ENCODE data around the gene STAP1.

The STAP1 gene

DNA sequence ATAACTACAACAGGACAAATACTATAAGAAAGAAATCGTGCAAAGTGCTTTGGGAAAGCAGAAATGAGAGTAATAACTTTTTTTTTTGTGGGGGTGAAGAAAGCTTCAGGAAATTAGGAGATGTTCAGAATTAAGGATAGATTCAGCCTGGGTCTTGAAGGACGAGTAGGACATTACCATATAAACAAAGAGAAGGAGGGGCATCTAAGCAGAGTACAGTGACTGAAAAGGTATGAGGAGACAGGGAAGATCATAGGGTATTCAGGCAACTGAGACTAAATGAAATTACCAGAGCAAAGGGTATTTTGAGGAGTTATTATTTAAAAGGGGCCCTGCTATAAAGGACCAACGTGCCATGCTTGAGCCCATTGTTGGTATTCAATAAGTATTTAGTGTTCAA is 3.1 kb upstream of the STAP1 start:
- no peak overlapping the region for H3K4me3 ChIP-seq (ENCODE audit: low read length in 2 of 2)
- H3K27me3 ChIP-seq (ENCODE audit: control insufficient read depth in 1 of 2, insufficient read depth in 2 of 2, low read length in 2 of 2) = no peaks in the 10 kb centered on the region
- H3K4me1 ChIP-seq (ENCODE audit: control insufficient read depth, insufficient read depth, low read length) = no peaks in the 10 kb centered on the region
- no peak overlapping the region for H3K27ac ChIP-seq (ENCODE audit: low read length)
- no peaks in the 10 kb centered on the region for H3K36me3 ChIP-seq (ENCODE audit: control insufficient read depth in 2 of 2, insufficient read depth in 2 of 2, low read length in 2 of 2)
- H3K9me3 ChIP-seq (ENCODE audit: control insufficient read depth in 2 of 2, low read length in 2 of 2) = no peaks in the 10 kb centered on the region
- no peak overlapping the region for H3K9ac ChIP-seq (ENCODE audit: low read length in 2 of 2)

DNA sequence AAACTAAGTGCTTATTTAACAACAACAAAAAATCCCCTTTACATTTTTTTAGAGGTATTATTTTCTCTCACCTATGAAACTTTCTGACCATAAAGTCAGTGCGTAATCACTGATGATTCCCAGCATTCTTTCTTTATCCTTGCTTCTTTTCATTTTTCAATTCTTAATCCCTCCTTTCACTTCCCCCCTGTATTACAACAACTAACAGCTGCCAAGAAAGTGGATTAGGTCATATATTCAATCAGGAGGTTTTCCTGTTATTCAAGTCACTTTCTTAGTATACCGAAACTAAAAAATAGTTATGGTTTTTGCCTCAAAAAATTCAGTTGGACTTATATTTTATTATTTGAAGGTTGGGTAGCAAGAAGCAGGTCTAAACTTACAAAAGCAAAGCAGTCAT is 2.1 kb upstream of the STAP1 start:
- H3K9me3 ChIP-seq (ENCODE audit: control insufficient read depth in 2 of 2, low read length in 2 of 2) = no peaks in the 10 kb centered on the region
- H3K4me3 ChIP-seq (ENCODE audit: low read length in 2 of 2) = no peak overlapping the region
- H3K9ac ChIP-seq (ENCODE audit: low read length in 2 of 2) = no peak overlapping the region
- no peak overlapping the region for H3K27ac ChIP-seq (ENCODE audit: low read length)
- no peaks in the 10 kb centered on the region for H3K36me3 ChIP-seq (ENCODE audit: control insufficient read depth in 2 of 2, insufficient read depth in 2 of 2, low read length in 2 of 2)
- H3K4me1 ChIP-seq (ENCODE audit: control insufficient read depth, insufficient read depth, low read length) = no peaks in the 10 kb centered on the region
- no peaks in the 10 kb centered on the region for H3K27me3 ChIP-seq (ENCODE audit: control insufficient read depth in 1 of 2, insufficient read depth in 2 of 2, low read length in 2 of 2)

DNA sequence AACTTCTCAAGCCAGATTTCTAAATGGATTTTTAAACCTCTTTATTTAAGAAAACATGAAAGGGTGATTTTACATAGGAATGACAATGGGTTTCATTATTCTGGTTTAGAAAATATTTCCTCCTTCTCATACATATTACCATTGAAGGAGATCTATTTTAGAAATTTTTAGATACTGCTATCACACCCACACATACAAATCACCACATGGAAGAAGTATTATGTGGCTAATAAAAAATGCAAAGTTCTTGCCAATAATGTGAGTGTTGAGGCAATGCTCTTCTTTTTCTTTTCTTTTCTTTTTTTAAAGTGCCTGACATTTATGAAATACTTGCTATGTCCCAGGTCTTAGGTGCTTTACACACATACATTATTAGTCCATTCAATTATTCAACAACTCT is 6.8 kb downstream of the STAP1 start:
- H3K36me3 ChIP-seq (ENCODE audit: control insufficient read depth in 2 of 2, insufficient read depth in 2 of 2, low read length in 2 of 2) = no peaks in the 10 kb centered on the region
- H3K9me3 ChIP-seq (ENCODE audit: control insufficient read depth in 2 of 2, low read length in 2 of 2) = no peaks in the 10 kb centered on the region
- no peak overlapping the region for H3K4me3 ChIP-seq (ENCODE audit: low read length in 2 of 2)
- H3K27me3 ChIP-seq (ENCODE audit: control insufficient read depth in 1 of 2, insufficient read depth in 2 of 2, low read length in 2 of 2) = no peaks in the 10 kb centered on the region
- H3K9ac ChIP-seq (ENCODE audit: low read length in 2 of 2) = no peak overlapping the region
- no peaks in the 10 kb centered on the region for H3K4me1 ChIP-seq (ENCODE audit: control insufficient read depth, insufficient read depth, low read length)
- H3K27ac ChIP-seq (ENCODE audit: low read length) = no peak overlapping the region

DNA sequence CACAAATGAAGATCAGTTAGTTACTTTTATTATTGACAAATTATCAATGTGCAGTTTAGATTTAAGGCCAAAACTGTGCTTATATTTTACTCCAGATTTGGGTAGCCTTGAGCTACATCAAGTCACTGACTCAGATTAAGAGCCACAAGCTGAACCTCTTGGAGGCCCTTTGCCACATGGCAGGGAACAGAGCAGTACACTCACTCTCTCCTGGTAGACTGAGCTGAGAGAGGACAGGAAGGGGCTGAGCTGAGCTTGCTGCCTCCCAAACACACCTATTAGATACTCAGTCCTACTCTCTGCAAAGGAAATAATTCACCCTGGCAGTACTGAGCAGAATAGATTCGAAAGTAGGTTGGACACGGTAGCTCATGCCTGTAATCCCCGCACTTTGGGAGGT is 7.8 kb downstream of the STAP1 start:
- H3K9ac ChIP-seq (ENCODE audit: low read length in 2 of 2) = no peak overlapping the region
- H3K27ac ChIP-seq (ENCODE audit: low read length) = no peak overlapping the region
- no peaks in the 10 kb centered on the region for H3K4me1 ChIP-seq (ENCODE audit: control insufficient read depth, insufficient read depth, low read length)
- H3K9me3 ChIP-seq (ENCODE audit: control insufficient read depth in 2 of 2, low read length in 2 of 2) = no peaks in the 10 kb centered on the region
- H3K4me3 ChIP-seq (ENCODE audit: low read length in 2 of 2) = no peak overlapping the region
- H3K27me3 ChIP-seq (ENCODE audit: control insufficient read depth in 1 of 2, insufficient read depth in 2 of 2, low read length in 2 of 2) = no peaks in the 10 kb centered on the region
- no peaks in the 10 kb centered on the region for H3K36me3 ChIP-seq (ENCODE audit: control insufficient read depth in 2 of 2, insufficient read depth in 2 of 2, low read length in 2 of 2)

DNA sequence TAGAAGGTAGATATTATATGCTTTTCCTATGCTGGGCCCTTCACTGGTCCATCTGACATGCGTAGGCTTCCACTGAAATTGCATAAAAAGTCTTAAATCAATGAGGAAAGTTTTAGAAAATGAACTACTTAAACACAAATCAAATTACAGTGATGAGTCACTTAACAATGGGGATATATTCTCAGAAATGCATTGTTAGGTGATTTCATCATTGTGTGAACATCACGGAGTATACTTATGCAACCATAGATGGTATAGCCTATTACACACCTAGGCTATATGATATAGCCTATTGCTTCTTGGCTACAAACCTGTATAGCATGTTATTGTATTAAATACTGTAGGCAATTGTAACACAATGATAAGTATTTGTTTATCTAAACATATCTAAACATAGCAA is 10.3 kb downstream of the STAP1 start:
- no peaks in the 10 kb centered on the region for H3K36me3 ChIP-seq (ENCODE audit: control insufficient read depth in 2 of 2, insufficient read depth in 2 of 2, low read length in 2 of 2)
- H3K9ac ChIP-seq (ENCODE audit: low read length in 2 of 2) = no peak overlapping the region
- H3K27ac ChIP-seq (ENCODE audit: low read length) = no peak overlapping the region
- H3K4me1 ChIP-seq (ENCODE audit: control insufficient read depth, insufficient read depth, low read length) = no peaks in the 10 kb centered on the region
- no peaks in the 10 kb centered on the region for H3K9me3 ChIP-seq (ENCODE audit: control insufficient read depth in 2 of 2, low read length in 2 of 2)
- H3K4me3 ChIP-seq (ENCODE audit: low read length in 2 of 2) = no peak overlapping the region
- no peaks in the 10 kb centered on the region for H3K27me3 ChIP-seq (ENCODE audit: control insufficient read depth in 1 of 2, insufficient read depth in 2 of 2, low read length in 2 of 2)

DNA sequence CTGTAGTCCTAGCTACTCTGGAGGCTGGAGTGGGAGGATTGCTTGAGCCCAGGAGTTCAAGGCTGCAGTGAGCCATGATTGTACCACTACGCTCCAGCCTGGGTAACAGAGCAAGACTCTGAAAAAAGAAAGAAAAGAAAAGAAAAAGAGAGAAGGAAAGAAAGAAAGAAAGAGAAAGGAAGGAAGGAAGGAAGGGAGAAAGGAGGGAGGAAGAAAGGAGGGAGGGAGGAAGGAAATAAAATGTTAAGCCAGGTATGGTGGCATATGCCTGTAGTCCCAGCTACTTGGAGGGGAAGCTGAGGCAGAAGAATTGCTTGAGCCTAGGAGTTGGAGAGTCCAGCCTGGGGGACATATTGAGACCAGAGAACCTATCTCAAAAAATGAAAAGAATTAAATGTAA is 12.0 kb downstream of the STAP1 start:
- Histone ChIP-seq H3K4me1 (ENCODE audit: control insufficient read depth, insufficient read depth, low read length) (no peaks in the 10 kb centered on the region), H3K9me3 (ENCODE audit: control insufficient read depth in 2 of 2, low read length in 2 of 2) (no peaks in the 10 kb centered on the region), H3K27me3 (ENCODE audit: control insufficient read depth in 1 of 2, insufficient read depth in 2 of 2, low read length in 2 of 2) (no peaks in the 10 kb centered on the region), H3K4me3 (ENCODE audit: low read length in 2 of 2) (no peak overlapping the region), H3K27ac (ENCODE audit: low read length) (no peak overlapping the region), H3K36me3 (ENCODE audit: control insufficient read depth in 2 of 2, insufficient read depth in 2 of 2, low read length in 2 of 2) (no peaks in the 10 kb centered on the region), H3K9ac (ENCODE audit: low read length in 2 of 2) (no peak overlapping the region)

DNA sequence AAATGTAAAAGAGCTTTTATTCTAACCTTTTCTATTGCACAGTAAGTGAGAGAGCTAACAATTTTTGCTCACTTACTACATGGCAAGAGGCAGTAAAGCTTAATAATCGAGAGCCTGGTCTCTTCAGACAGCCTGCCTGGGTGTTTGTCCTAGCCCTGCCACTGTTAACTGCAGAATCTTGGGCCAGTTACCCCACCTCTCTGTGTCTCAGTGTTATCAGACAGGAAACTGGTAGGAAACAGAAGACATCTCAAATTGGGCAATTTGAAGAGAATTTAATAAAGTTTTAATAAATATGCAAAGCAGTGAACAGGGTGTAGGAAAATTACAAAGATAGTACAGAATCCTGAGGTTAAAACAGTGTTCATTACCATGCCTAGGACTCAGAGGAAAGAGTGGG is 13.4 kb downstream of the STAP1 start:
- no peaks in the 10 kb centered on the region for H3K36me3 ChIP-seq (ENCODE audit: control insufficient read depth in 2 of 2, insufficient read depth in 2 of 2, low read length in 2 of 2)

DNA sequence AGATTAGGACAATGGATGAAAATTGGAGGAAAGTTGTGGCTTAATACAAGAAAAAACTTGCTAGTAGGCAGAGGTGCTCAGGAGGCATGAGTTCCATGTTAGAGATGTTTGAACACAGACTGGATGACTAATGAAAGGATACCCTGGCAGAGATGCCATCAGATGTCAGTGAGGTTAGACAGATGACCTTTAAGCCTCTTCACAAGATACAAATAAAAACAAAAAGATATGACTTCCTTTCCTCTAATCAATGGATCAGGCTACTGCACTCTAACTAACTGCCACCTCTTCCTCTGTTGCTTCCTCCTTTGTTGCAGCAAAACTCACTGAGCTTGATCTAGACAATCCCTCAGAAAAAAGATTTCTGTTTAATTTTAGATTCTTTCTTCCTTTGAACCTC is 14.7 kb downstream of the STAP1 start:
- Histone ChIP-seq H3K4me3 (ENCODE audit: low read length in 2 of 2) (no peak overlapping the region), H3K4me1 (ENCODE audit: control insufficient read depth, insufficient read depth, low read length) (no peaks in the 10 kb centered on the region), H3K9ac (ENCODE audit: low read length in 2 of 2) (no peak overlapping the region), H3K27ac (ENCODE audit: low read length) (no peak overlapping the region), H3K27me3 (ENCODE audit: control insufficient read depth in 1 of 2, insufficient read depth in 2 of 2, low read length in 2 of 2) (no peaks in the 10 kb centered on the region), H3K9me3 (ENCODE audit: control insufficient read depth in 2 of 2, low read length in 2 of 2) (no peaks in the 10 kb centered on the region), H3K36me3 (ENCODE audit: control insufficient read depth in 2 of 2, insufficient read depth in 2 of 2, low read length in 2 of 2) (no peaks in the 10 kb centered on the region)

More for the DNA sequence above, 13.4 kb downstream of the STAP1 start:
- H3K9ac ChIP-seq (ENCODE audit: low read length in 2 of 2) = no peak overlapping the region
- no peaks in the 10 kb centered on the region for H3K4me1 ChIP-seq (ENCODE audit: control insufficient read depth, insufficient read depth, low read length)
- H3K4me3 ChIP-seq (ENCODE audit: low read length in 2 of 2) = no peak overlapping the region
- H3K27ac ChIP-seq (ENCODE audit: low read length) = no peak overlapping the region
- H3K27me3 ChIP-seq (ENCODE audit: control insufficient read depth in 1 of 2, insufficient read depth in 2 of 2, low read length in 2 of 2) = no peaks in the 10 kb centered on the region
- no peaks in the 10 kb centered on the region for H3K9me3 ChIP-seq (ENCODE audit: control insufficient read depth in 2 of 2, low read length in 2 of 2)

DNA sequence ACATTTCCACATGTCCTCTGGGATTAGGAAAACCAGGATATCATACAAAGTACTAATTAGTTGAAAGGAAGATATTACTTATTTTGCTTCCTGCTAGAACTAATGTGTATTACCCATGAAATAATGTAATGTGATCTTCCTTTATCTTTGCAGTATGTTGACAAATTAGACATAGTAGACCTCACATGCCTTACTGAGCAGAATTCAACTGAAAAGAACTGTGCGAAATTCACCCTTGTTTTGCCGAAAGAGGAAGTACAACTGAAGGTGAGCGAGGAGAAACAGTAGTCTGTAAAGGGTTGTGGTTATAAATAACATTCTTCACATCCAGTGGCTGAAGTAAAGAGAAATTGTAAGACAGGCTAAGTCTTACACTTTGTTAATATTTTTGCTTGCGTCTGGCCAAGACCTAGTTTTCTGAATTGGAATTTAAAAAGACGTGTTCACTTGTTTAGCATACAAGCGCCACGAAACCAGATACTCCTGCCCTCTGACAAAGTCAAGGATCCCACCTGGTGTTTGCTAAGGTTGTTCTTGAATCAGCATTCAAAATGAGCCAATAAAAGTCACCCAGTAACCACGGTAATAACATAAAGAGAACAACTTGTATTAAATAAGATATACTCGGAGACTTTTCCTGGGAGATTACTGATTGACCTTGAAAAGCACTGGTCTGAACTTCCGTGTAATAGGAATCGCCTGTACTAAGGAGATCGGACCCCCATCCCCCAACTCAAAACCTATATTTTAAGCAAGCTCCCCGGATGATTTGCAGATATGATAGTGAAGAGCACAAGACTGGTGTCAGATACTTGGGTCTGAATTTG is 16.9 kb downstream of the STAP1 start:
- Histone ChIP-seq H3K36me3 (ENCODE audit: control insufficient read depth in 2 of 2, insufficient read depth in 2 of 2, low read length in 2 of 2) (no peaks in the 10 kb centered on the region), H3K9ac (ENCODE audit: low read length in 2 of 2) (no peak overlapping the region), H3K4me3 (ENCODE audit: low read length in 2 of 2) (no peak overlapping the region), H3K27me3 (ENCODE audit: control insufficient read depth in 1 of 2, insufficient read depth in 2 of 2, low read length in 2 of 2) (no peaks in the 10 kb centered on the region), H3K9me3 (ENCODE audit: control insufficient read depth in 2 of 2, low read length in 2 of 2) (no peaks in the 10 kb centered on the region), H3K4me1 (ENCODE audit: control insufficient read depth, insufficient read depth, low read length) (no peaks in the 10 kb centered on the region), H3K27ac (ENCODE audit: low read length) (no peak overlapping the region)

DNA sequence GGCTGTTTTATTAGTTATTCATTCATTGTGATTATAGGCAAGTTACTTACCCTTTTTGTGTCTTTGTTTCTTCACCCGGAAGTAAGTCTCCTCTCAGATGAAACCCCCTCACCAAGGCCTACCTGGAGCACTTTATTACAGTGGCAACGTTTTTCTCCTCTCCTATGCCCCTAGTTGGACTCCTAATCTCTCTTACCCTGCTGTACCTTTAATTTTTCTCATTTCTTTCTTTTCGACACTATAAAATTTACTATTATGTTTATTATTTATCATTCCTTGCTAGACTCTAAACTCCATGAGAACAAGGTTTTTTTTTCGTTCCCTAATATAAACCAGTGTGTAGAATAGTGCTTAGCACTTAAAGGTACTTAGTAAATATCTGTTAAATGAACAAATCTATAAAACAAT is 17.5 kb downstream of the STAP1 start:
- Histone ChIP-seq H3K4me3 (ENCODE audit: low read length in 2 of 2) (no peak overlapping the region), H3K27me3 (ENCODE audit: control insufficient read depth in 1 of 2, insufficient read depth in 2 of 2, low read length in 2 of 2) (no peaks in the 10 kb centered on the region), H3K36me3 (ENCODE audit: control insufficient read depth in 2 of 2, insufficient read depth in 2 of 2, low read length in 2 of 2) (no peaks in the 10 kb centered on the region), H3K9ac (ENCODE audit: low read length in 2 of 2) (no peak overlapping the region), H3K4me1 (ENCODE audit: control insufficient read depth, insufficient read depth, low read length) (no peaks in the 10 kb centered on the region), H3K27ac (ENCODE audit: low read length) (no peak overlapping the region), H3K9me3 (ENCODE audit: control insufficient read depth in 2 of 2, low read length in 2 of 2) (no peaks in the 10 kb centered on the region)

DNA sequence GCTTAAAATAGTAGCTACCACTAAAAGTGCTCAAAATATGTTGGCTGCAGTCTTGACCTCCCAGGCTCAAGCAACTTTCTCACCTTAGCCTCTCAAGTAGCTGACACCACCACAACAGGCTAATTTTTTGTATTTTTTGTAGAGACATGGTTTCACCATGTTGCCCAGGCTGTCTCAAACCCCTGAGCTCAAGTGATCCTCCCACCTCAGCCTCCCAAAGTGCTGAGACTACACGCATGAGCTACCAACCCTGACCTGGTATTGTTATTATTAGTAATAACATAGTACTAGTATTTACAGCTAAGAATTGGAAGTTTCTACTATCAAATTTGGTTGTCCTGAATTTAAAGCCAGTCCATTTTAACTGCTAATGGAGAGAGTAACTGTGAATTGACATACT is 18.0 kb downstream of the STAP1 start:
- Histone ChIP-seq H3K27ac (ENCODE audit: low read length) (no peak overlapping the region), H3K9ac (ENCODE audit: low read length in 2 of 2) (no peak overlapping the region), H3K36me3 (ENCODE audit: control insufficient read depth in 2 of 2, insufficient read depth in 2 of 2, low read length in 2 of 2) (no peaks in the 10 kb centered on the region), H3K9me3 (ENCODE audit: control insufficient read depth in 2 of 2, low read length in 2 of 2) (no peaks in the 10 kb centered on the region), H3K27me3 (ENCODE audit: control insufficient read depth in 1 of 2, insufficient read depth in 2 of 2, low read length in 2 of 2) (no peaks in the 10 kb centered on the region), H3K4me3 (ENCODE audit: low read length in 2 of 2) (no peak overlapping the region), H3K4me1 (ENCODE audit: control insufficient read depth, insufficient read depth, low read length) (no peaks in the 10 kb centered on the region)
